NCI-H748 treated with DMSO at 0.1 percent for 48 hours (cell line): ENCODE measurements around the gene GPR176.

ENCODE experiments used
- DNase-seq: peaks from one replicate; lab custom pipeline; 2025; lab: John Stamatoyannopoulos, UW

The GPR176 gene

GRCh38 chr15:39919748-39920509, at the start of gene GPR176:
GPR176 (minus strand) TSS chr15:39920266; CDS start chr15:39920026, 240 bp downstream.
- no peak for DNase-seq

DNA sequence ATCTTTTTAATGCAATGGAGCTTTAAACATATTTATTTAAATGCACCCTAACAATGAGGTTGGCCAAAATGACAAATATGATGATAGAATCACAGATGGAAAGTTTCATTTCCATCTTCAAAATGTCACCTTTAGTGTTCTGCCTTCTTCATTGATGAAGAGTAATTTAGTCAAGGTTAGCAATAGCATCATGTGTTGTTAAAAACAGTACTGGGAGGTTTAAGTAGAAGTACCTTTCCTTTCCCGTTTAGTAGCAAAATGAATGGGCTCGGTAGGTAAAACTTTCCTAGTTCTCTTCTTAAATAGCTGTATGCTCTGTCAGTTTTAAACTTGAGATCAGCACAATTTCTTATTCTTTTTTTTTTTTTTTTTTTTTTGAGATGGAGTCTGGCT, 48.9 kb upstream of the GPR176 start:
- no peak for DNase-seq

- no peak for DNase-seq
Measured at GRCh38 chr15:39968273-39969001, 48.4 kb upstream of the GPR176 start.

DNA sequence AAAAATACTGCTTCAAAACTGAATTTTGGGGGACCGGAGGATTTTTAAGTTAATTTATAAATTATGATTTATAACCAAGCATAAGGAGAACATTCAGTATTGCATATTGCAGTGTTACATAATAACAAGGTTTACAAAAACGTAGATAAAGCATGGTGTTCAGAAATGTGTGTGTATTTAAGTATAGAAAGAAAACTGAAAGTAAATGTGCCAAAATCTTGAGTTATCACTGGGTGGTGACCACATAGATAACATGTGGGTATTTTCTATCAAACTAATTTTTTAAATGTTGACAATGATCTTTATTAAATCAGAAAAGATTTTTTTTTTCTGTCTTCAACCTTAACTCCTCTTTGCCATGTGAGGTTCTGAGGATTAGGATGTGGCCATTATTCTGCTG, 46.5 kb upstream of the GPR176 start:
- no peak for DNase-seq

- no peak for DNase-seq
Measured at GRCh38 chr15:39963786-39964185, 43.7 kb upstream of the GPR176 start.

DNA sequence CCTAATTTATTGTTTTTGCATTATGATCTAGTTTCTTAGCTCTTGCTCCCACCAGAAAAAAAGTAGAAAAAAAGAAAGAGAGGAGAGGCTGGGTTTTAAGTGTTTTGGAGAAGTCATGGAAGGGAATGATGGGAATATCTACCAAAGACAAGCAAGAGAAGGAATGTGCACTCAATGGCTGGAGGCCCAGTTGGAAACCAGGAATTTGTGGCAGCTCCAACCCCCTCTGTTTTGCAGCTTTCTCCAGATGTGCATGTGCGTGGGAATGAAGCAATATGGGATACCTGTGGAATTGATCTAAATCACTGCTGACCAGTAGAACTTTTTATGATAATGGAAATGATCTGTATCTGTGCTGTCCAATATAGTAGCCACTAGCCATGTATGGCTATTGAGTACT, 41.0 kb upstream of the GPR176 start:
- no peak for DNase-seq

DNA sequence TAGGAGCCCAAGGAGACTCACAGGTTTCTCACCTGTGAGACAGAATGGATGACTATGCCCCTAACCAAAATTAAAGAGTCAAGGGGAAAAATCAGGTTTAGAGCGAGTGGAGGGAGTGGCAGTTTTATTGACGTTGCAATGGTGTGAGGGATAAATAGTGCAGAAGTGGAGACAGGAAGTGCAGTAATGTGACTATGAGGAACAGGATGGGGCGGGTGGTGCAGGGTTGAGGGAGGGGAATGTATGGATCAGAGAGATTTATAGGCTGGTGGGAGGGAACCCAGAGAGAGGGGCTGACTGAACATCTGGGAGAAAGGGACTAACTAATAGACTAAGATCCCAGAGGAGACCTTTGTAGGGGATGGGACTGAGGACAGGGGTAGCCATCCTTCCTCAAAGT, 40.3 kb upstream of the GPR176 start:
- DNase-seq = no peak

GRCh38 chr15:39959411-39959810, 39.3 kb upstream of the GPR176 start:
- DNase-seq = no peak

- DNase-seq = no peak
Measured at GRCh38 chr15:39957481-39957880, 37.4 kb upstream of the GPR176 start.

DNA sequence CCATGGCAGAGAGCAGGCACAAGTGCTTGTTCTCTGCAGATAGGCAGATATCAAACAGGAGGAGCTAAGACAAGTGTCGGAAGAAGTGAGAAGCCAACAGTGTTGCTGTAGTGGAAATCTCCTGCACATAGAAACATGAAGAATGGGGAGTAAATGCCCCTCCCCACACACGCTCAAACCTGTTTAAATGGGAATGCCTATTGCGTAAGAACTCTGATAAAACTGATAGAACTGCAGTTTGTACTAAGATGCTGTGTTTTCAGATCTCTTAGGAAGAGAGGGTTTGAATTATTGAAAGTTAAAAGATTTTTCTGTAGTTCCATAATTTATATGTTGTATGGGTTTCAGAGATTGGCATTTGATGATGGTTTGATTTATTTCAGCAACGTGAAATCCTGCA, 33.5 kb upstream of the GPR176 start:
- DNase-seq = no peak

DNA sequence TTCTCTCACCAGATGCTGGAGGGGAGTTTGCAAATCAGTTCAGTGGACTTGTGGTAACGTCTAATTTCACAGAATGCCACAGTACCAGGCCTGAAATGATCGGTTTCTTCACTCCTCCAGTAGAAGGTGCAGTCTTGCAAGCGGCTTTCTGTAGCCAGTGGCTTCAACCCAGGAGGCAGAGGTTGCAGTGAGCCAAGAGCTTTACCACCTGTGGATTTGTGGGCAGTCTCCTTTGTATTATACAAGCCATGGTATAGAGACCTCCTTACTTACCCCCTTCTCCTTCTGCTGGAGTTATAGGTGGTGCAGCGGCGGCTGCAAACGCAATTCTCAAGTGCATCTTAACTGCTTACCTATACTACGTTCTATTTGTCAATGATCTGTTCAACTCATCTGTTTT, 31.5 kb upstream of the GPR176 start:
- DNase-seq = no peak

DNA sequence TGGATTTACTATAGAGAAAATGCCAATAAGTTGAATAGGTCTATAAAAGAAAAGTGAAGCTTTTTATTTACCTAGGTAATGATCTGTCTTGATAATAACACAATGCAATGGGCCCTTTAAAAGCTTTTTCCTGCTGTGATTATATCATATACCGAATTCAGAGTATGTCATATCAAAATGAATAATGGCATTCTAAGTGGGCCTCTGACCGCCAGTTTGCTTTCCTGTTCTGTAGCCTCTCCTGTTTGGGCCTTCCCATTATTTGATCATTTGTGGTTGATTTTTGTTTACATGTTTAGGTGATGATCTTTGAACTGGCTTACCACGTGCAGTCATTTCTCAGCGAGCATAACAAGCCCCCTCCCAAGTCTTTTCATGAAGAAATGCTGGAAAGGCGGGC, 28.8 kb upstream of the GPR176 start:
- no peak for DNase-seq

DNA sequence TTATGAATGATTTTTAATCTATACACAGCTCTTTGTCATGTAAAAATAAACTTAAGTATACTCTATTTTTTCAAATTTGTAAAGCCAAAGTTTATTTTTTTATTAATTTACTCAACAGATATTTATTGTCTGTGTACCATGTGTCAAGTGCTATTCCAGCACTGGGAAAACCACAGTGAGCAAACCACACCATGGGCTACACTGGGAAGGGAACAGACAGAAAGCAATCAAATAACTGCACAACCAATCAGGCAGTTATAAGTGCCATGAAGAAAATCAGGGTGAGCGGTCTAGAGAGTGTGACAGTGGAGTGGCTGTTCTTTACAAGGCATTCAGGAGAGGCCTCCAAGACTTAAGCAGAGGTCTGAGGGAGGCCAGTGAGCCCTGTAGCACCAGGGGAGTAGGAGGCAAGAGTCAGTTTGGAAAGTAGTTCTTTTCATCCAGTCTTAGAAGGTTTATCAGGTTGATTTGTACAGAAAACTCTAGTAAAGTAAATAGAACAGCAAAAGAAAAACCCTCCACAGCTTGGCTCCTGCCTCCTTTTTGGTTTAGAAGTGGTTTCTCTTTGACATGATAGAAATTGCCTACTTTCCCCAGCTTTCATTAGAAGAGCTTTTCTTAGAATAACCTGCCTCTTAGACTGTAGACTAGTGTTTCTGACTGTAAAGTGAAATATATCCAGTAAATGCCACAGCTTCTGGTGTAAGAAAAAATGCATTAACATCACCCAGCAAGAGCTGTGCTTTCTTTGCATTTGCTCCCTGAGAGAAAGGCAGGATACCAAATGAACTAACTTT, 27.5 kb upstream of the GPR176 start:
- no peak for DNase-seq

- DNase-seq = no peak
Measured at GRCh38 chr15:39946862-39947261, 26.8 kb upstream of the GPR176 start.

DNA sequence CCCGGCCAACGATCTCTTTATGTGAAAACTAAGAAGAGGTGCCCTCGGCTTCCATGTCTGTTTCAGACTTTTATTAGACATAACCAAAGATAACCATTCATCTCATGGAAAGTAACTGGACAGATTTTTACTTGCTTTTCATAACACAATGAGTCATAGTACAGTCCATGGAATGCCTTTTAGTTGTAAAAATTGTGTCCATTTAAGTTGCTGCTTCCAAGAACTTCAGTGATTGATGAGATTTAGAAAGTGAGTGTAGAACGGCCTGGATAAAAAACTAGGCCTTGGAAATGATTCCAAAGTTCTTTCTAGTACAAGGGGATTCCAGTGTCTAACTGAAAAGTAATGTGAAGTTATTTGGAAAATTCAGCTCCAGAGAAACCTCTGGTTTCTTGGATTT, 24.7 kb upstream of the GPR176 start:
- no peak for DNase-seq

GRCh38 chr15:39942753-39943150, 22.7 kb upstream of the GPR176 start:
- DNase-seq = no peak

DNA sequence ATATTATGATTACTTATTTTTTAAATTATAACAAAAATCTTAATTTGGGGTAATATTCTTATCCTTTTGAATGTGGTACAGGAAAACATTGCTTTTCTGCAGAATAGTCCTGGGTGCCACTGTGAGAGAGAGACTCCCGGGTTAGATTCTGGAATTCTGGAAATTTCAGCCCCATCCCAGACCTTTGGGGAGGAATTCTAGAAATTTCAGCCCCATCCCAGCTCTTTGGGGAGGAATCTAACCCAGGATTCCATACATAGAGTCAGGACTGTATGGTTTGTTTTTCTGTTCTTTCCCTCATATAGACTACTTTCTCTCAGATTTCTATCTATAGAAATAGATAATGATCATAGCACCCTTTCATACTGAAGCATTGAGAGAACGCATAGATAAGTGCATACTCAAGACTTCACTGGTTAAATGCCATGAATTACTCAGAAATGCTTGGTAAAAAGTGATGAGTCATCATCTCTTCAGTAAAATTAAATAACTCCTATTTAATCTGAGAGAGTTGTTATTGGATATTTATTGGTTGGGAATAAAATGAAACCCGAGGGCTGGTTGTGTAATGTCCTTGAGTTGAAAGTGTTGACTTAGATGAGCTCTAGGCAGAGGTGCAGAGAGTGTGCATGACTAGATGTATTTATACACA, 22.2 kb upstream of the GPR176 start:
- no peak for DNase-seq

DNA sequence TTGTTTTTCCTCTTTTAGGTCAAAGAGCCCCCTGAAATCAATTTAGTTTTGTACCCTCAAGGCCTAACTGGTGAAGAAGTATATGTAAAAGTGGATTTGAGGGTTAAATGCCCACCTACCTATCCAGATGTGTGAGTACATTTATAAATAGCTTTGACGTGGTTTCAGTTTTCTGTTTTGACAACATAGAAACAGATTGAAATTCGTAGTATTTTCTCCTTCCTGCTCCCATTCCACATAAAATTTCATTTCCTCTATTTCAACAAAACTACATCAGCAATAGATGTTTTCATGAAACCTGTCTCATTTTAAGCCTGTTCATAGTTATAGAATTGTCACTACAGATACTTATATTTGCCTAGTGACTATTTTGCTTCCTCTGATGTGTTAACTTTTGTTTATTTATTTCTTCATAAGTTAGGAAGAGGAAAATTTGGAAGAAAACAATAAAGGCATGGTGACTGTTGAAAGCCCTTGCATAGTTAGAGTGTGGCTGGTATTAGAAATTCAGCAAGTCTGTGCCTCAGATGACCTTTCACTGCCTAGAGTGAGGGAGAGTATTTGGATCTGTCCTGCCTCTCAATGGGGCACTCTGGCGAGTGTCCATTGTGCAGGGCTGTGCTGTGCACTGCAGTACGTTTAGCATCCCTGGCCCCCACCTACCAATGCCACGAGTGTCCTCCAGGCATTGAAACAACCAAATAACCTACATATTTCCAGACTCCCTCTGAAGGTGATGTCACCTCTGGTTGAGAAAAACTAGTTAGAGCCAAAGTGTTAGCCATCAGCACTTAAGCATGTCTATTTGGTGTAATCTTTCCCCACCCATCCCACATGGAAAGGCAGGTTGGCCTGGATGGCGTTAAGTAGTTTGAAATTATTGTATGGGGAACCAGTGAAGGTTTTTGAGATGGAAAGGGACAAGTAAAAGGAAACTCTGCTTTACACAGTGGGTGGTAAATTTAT, 19.7 kb upstream of the GPR176 start:
- no peak for DNase-seq

- no peak for DNase-seq
Measured at GRCh38 chr15:39937696-39938095, 17.6 kb upstream of the GPR176 start.

GRCh38 chr15:39936681-39937080, 16.6 kb upstream of the GPR176 start:
- no peak for DNase-seq

- DNase-seq = no peak
Measured at GRCh38 chr15:39936187-39936586, 16.1 kb upstream of the GPR176 start.
